HG02610 (cell line): ENCODE data around the gene RTP5.

Experiments
- ATAC-seq: cut with Tn5 transposase; IDR thresholded peaks from one replicate; pipeline ENCODE4 v1.9.1; 2021; ENCODE audit warnings: mild to moderate bottlenecking, moderate library complexity; ENCODE audit not compliant: unreplicated experiment

Gene RTP5

GRCh38 chr2:241843321-241844065 is 26.0 kb upstream of the RTP5 start:
- ATAC-seq, result no peak

GRCh38 chr2:241844066-241844728 is 25.3 kb upstream of the RTP5 start:
- peak; percentile 72 for ATAC-seq

GRCh38 chr2:241844831-241845578 is 24.5 kb upstream of the RTP5 start:
- ATAC-seq, result no peak

GRCh38 chr2:241846406-241846805 is 23.1 kb upstream of the RTP5 start:
- no peak for ATAC-seq

GRCh38 chr2:241848761-241849615 is 20.5 kb upstream of the RTP5 start:
- ATAC-seq, result no peak

- ATAC-seq, result no peak
Measured at GRCh38 chr2:241849616-241850543, 19.6 kb upstream of the RTP5 start.

GRCh38 chr2:241850544-241851324 is 18.8 kb upstream of the RTP5 start:
- no peak for ATAC-seq

GRCh38 chr2:241851325-241852115 is 18.0 kb upstream of the RTP5 start:
- no peak for ATAC-seq

GRCh38 chr2:241852116-241852980 is 17.2 kb upstream of the RTP5 start:
- ATAC-seq, result no peak

- ATAC-seq, result no peak
Measured at GRCh38 chr2:241852981-241853631, 16.4 kb upstream of the RTP5 start.

- no peak for ATAC-seq
Measured at GRCh38 chr2:241853651-241854341, 15.7 kb upstream of the RTP5 start.

GRCh38 chr2:241854342-241855244 is 14.9 kb upstream of the RTP5 start:
- no peak for ATAC-seq

GRCh38 chr2:241855245-241855887 is 14.2 kb upstream of the RTP5 start:
- ATAC-seq, result no peak

- no peak for ATAC-seq
Measured at GRCh38 chr2:241855888-241856422, 13.6 kb upstream of the RTP5 start.
